GM19452 (cell line): Measurements from ENCODE around the gene TMCC2.
"Not testable (repeated sequence)": the region's sequence is repeated elsewhere in the genome, so short reads cannot be mapped to it uniquely, and the experiment has no call there.

Source experiments
- ATAC-seq: cut with Tn5 transposase; IDR thresholded peaks from one replicate; pipeline ENCODE4 v1.9.1; 2021; ENCODE audit not compliant: unreplicated experiment

TMCC2 gene, protein sequence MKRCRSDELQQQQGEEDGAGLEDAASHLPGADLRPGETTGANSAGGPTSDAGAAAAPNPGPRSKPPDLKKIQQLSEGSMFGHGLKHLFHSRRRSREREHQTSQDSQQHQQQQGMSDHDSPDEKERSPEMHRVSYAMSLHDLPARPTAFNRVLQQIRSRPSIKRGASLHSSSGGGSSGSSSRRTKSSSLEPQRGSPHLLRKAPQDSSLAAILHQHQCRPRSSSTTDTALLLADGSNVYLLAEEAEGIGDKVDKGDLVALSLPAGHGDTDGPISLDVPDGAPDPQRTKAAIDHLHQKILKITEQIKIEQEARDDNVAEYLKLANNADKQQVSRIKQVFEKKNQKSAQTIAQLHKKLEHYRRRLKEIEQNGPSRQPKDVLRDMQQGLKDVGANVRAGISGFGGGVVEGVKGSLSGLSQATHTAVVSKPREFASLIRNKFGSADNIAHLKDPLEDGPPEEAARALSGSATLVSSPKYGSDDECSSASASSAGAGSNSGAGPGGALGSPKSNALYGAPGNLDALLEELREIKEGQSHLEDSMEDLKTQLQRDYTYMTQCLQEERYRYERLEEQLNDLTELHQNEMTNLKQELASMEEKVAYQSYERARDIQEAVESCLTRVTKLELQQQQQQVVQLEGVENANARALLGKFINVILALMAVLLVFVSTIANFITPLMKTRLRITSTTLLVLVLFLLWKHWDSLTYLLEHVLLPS

DNA sequence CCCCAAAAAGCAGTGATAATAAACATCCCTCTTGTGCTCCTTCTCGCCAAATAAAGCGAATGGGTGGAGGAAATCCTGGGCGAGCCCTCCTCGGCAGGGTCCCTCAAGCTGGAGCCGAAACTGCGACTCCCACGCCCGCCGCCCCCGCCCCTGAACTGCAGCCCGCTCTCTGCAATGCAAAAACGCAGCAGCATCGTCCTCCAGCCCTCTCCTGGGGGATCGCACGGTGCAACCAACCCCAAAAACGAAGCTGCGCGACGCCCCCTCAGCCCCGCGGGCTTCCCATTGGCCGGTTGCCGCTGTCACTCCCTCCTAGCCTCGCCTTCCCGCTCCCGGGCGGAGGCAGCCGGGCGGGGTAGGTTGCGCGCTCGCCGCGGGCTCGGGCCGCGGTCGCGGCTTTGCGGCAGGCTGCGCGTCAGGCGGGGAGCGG lies at the start of gene TMCC2:
Gene TMCC2 (plus strand): TSS at position 363 of the 430 bp plus-strand sequence. CDS start 619 bp downstream, outside the sequence.
- peak; percentile 61 for ATAC-seq

DNA sequence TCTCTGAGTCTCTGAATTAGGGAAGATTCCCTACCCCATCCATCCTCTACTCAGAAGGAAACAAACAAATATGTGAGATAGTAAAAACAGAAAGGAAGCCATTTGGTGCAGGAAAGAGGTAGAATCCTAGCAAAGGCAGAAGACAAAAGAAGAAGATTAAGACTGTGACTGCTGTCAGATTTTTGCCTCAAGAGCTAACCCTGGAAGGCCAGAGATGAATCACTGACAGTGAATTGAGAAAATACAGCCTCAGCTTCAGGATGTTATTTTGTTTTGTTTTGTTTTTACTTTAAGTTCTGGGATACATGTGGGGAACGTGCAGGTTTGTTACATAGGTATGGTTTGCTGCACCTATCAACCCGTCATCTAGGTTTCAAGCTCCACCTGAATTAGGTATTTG lies 47.9 kb upstream of the TMCC2 start:
- ATAC-seq: no peak

DNA sequence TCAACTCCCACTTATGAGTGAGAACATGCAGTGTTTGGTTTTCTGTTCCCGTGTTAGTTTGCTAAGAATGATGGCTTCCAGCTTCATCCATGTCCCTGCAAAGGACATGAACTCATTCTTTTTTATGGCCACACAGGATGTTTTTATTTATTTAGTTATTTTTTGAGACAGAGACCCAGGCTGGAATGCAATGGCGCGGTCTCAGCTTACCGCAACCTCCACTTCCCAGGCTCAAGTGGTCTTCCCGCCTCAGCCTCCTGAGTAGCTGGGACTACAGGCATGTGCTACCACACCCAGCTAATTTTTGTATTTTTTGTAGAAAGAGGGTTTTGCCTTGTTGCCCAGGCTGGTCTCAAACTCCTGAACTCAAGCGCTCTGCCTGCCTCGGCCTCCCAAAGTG lies 47.4 kb upstream of the TMCC2 start:
- ATAC-seq: not testable (repeated sequence)

DNA sequence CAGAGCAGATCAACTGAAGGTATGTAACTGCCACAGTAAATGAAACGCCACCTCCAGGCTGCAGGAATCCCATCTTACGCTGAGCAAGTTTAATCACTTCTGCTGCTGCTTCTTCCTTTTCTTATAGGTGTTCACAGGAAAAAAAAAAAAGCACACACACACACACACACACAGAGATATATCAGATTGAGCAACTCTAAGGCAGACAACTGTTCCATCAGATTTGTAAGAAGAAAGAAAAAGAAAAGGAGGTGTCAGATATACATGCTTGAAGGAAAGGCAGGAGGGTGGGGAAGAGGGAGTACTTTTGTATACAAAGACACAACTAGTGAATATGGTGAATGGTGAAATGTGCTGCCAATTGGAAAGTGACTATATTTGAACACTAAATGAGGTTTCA lies 44.8 kb upstream of the TMCC2 start:
- ATAC-seq: no peak

DNA sequence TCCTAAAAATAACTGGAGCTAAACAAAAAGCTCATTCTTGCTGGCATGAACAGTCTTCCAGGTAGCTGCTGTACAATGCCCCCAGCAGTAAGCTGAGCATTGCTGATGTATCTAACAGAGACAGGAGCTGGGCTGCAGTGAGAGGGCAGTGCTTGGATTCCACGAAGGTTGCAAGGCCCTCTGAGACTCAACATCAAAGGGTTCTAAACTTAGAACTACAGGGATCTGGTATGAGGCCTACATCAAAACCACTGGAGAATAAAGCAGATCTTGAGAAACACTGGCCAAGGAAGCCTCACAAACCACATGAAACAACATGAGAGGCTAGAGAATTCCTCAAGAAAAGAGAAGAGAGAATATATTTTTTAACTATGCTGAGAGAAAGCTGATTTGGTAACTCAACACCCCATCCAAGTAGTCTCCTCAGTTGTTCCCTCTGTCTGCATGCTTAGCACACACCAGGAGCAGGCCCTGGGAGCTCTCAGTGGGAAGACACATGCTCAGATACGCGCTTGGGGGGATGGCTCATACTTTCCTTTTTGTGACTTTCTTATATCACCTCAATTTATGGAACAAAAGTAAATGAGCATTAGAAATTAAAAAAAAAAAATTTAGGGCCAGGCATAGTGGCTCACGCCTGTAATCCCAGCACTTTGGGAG lies 43.9 kb upstream of the TMCC2 start:
- no peak for ATAC-seq

DNA sequence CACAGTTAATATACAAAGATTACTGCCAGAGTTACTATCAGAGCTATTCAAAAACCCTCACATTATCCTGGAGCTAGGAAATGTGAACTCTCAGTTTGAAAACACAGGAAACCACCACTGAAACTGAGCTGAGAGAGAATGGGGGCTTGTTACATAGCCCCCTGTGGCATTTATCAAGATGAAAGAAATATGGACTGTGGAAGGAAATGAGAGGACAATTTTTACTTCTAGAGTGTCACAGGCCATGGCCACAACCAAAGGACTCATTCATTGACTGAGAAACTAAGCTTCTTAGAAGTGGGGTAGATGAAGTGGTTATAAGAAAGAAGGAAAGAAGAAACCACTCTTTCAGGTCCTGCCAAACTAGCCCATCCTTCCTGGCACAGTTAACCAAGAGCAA lies 41.6 kb upstream of the TMCC2 start:
- ATAC-seq: no peak

DNA sequence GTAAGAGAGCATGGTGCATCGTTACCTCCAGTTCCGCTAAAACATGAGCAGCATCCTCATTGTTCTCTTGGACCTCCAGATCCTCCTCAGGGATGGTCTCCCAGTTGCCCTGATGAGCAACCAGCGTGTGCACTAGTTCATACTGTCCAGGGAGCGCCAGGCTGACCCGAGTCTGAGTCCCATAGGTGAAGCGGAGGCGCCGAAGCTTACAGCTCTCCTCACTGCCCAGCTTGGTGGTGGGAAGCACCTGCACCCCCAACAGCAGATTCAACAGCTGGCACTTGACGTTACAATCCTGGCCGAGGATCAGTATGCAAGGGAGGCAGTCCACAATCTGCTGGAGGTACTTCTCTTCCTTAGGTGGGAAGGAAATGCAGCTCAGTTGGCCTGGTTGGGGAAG lies 40.3 kb upstream of the TMCC2 start:
- no peak for ATAC-seq

DNA sequence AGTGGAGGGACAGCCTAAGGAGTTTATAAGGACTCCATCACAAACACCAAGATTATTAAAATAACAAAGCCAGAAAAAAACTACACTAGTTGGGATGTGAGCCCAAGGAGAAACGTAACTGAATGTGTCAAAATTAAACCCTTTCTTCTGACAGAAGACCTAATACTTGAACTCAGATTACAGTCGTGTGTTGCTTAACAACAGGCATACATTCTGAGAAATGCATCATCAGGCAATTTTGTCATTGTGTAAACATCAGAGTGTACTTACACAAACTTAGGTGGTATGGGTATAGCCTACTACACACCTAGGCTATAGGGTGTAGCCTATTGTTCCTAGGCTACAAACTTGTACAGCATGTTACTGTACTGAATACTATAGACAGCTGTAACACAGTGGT lies 39.6 kb upstream of the TMCC2 start:
- no peak for ATAC-seq

DNA sequence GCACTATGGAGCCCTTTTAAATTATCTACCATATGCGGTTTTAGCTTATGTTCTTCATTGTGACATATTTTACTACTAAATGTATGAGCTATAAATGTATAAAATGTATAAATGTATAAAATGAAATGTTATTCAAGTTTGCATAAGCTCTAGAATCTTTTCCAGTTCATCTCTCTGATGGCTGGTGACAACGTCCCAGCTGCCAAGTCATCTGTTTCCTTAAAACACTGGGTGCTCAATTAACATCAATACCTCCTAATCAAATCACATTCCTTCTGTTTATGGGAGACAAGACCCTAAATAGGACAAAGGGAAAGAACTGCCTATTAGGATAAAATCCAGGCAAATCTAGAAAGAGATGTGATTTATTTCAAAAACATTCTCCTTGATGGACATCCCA lies 39.1 kb upstream of the TMCC2 start:
- ATAC-seq: no peak

DNA sequence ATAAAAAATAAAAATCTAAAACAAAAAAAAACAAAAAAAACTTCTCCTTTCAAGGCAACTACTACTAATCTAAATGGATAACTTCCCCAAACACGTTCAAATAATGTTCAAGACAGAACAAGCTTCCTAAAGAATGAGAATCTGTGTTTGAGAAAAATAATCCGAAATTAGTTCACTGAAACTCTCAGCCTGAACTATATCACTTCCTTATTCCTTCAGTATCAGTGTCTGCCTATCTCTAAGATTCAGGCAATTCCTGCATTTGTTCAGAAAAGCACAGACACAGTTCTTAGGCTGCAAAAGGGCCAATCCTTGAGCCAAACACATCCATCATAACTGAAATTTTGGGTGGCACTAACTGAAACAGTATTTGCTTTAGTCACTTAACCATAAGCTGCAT lies 38.6 kb upstream of the TMCC2 start:
- no peak for ATAC-seq

DNA sequence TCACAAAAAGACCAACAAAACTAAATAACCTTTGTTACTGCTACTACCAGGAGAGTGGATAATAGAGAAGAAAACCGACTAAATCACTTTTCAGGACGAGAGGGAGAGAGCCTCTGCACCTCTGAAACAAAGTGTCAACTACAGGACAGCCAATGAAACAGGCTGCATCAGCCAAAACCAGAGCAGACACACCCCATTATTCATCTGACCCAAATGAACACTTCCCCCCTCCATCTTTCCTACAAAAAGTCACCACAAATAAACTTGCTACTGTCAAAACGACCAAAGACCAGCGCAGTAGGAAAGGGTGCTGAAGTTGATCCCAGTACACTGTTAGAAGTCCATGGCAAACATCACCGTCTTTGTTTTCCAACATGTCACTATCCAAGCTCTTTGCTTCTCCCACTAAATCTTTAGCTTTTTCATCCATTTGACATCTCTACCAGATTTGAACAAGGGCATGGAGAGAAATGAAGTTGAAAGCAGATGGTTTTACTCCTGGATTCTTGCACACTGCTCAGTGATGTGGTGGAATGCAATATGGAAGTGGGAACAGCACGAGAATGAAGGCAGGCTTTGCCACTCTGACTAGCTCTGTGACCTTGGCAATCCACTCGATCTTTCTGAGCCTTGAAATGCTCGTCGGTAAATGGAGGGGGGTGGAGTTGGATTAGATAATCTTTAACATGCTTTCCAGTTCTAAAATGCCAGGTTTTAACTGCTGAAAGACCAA lies 36.7 kb upstream of the TMCC2 start:
- no peak for ATAC-seq

DNA sequence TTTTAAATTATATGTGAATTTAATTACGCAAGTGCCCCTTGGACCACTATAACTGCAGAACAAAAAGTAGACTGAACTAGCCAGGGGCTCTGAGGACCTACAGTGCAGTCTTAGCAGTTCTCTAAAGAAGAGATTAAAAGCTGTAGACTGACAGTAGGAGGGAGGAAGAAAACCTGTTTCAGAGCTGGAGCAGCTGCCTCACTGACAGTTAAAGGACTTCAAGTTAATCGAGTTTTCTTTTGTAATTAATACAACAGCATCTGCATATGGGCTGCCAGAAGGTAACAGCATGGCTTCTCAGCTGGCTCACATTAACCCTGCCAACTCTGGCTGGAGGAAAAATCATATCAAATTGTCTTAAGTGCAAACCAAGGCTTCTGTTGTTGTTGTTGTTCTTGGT lies 36.1 kb upstream of the TMCC2 start:
- no peak for ATAC-seq

DNA sequence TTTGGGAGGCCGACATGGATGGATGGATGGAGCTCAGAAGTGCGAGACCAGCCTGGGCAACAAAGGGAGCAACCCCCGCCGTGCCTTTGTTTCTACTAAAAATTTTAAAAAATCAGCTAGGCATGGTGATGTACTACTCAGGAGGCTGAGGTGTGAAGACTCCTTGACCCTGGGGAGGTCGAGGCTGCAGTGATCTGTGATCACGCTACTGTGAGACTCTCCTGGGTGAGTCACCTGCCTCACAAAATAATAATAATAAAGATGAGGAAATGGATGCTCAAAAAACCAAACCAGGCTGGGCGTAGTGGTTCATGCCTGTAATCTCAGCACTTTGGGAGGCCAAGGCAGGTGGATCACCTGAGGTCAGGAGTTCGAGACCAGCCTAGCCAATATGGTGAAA lies 35.5 kb upstream of the TMCC2 start:
- ATAC-seq: no peak

DNA sequence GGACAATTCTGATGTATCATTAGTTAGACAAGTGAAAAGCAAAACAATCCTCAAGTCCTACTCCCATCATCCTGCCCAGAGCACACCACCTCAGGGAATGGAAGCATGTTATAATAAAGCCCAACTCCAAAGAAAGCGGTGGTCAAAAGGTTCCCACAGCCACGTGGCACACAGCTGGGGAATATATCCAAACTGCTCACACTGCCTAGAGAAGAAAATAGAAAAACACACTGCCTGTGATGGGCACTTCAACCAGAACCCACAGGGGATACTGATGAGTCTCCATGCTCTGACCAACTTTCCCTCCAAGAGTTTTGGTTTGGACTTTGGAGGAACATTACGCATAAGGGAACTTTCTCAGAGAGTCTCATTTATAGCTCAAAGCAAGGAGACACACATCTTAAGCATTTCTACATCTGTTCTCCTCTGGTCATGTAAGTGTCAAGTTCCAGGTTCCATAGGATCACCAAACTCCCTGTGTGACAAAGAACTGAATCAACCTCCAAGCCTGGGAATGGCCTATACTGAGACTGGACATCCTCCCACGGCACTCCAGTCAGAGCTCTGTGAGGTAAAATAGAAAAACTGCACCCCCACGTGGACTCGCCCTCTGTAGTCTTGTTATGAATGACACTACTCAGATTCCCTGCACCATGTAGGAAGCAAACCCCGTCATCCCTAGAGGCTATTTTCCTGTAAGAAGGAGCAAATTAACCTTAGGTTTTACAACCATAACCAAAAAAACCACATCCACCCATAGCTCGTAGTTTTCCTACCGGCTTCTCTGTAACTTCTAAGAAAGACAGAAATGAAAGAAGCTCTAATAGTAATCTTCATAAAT lies 28.4 kb upstream of the TMCC2 start:
- ATAC-seq: no peak

DNA sequence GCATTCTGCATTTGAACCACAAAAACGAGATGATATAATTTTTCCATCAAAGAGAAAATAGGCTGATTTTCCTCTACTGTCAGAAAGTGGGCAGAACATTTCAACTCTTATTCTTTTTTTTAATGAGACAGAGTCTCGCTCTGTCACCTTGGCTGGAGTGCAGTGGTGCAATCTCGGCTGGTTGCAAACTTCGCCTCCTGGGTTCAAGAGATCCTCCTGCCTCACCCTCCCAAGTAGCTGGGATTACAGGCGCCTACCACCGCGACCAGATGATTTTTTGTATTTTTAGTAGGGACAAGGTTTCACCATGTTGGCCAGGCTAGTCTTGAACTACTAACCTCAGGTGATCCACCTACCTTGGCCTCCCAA lies 27.8 kb upstream of the TMCC2 start:
- ATAC-seq: no peak

DNA sequence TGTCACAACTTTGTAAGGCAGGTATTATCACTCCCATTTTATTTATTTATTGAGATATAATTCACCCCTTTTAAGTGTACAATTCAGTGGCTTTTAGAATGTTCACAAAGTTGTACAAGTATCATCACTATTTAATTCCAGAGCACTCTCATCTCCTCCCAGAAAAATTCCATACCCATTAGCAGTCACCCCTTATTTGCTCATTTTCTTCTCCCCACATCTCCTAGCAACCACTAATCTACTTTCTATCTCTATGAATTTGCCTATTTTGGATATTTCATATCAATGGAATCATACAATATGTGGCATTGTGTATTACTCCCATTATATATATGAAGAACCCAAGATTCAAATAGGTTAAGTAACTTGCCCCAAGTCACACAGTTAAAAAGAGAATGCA lies 23.2 kb upstream of the TMCC2 start:
- no peak for ATAC-seq

DNA sequence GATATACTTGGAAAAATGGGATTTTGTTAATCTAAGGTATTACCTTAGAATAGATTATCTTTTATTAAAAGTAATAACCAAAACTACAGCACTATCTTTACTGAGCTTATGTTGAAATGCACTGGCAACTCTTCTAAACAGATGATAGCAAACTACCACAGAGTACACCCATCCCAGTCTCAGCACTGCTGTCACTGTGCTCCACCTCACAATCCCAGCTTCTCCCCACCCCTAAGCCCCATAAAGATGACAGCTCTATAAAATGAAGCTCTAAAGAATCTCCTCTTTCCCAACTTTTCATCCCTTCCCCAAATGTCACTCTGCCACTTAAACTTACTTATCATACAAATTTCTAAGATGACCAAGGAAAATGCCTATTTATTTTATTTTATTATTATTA lies 22.7 kb upstream of the TMCC2 start:
- no peak for ATAC-seq

DNA sequence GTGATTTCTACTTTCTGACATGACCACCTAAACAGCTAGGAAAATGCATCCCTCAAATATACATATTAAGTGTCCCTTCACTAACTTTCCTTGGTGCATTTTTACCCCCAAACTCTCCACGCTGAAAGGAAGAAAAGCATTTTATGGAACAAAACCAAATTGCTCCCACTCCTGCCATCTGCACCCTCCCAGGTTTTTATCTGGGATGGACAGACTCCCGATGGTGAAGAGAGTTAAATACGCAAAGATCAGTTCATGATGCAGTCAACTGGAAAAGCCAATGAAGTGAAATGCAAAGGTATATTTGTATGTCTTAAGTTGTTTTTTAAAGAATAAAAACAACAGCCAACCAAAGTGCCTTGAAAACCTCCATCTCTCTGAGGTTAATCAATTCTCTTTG lies 18.9 kb upstream of the TMCC2 start:
- ATAC-seq: no peak

DNA sequence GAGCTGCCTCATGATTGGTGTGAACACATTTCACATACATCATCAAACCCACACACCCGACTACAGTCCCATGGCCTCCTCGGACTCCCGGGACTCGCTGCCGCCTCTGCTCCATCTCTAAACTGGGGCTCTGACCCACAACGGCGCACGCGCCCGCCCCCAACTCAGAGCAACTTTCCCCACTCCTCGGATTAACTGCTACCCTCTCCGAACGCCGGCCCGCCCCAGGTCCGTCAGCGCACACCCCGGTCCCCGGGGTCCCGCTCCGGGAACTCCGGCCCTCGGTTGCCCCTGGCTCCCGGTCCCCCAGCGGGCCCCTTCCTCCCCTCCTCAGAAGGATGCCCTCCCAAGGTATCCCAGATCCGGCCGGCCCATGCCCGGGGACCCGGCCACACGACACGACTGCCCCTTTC lies 17.0 kb upstream of the TMCC2 start:
- no peak for ATAC-seq

DNA sequence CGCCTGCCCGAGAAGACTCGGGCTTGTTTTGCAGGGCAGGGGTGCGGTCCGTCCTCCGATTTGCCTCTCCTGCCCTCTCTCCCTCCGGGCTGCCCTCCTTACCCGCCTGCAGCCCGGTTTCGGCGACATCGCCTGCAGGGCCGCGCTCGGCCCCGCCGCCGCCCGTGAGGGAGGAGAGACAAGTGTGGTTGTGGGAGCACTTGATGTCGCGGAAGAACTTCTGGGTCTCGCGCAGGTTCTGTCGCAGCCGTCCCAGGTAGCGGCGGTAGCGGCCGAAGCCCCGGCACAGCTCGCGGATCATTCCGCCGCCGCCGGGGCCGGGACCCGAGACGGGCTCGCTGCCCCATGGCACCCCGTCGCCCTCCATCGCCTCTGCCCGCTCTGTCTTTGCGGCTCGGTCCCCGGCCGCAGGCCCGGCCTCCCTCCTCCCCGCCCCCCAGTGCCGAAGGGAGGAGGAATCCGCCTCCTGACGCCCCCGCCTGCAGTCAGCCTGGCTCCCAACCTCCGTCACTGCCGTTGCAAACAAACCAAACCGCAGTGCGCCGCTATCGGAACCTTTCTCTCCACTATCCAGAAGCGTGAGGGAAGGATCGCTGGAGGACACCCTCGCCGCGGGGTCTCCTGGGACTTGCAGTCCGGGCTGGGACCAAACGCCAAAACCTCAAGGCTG lies 16.4 kb upstream of the TMCC2 start, which contains the start of gene DSTYK:
Gene DSTYK (minus strand): TSS at position 534 of the 670 bp plus-strand sequence. CDS start 167 bp downstream, at position 367.
- peak; percentile 76 for ATAC-seq
